ENCODE data around the gene DOCK9. TPM values are rescaled to one million over a fixed set of nuclear protein-coding genes. Genes with fewer than 3 reads are reported as not detected.

Gene DOCK9
- polyA plus RNA-seq, 1 donor (not counting 4 experiments of a cell fraction or from before 2014, with no cell fraction given): 110 TPM

DNA sequence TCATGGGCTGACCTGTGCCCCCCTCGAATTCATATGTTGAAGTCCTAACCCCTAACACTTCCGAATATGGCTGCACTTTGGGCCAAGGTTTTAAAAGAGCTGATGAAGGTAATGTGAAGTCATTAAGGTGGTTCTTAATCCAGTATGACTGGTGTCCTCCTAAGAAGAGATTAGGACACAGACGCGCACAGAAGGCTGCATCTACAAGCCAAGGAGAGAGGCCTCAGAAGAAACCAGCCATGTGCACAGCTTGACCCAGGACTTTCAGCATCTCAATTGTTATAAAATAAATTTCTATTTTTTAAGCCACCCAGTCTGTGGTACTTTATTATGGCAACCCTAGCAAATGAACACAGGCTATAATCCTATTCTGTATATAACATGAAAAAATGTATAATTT, 99.9 kb downstream of the DOCK9 start:
- Histone ChIP-seq H3K9me1 (ENCODE audit: control insufficient read depth, extremely low read depth, insufficient read depth, low read length) (no peaks in the 10 kb centered on the region), H3K9me3 (ENCODE audit: control insufficient read depth, low read depth, low read length) (no peaks in the 10 kb centered on the region), H3K27ac (ENCODE audit: control insufficient read depth, insufficient read depth, low read length) (no peak overlapping the region), H3K36me3 (ENCODE audit: control insufficient read depth in 2 of 2, extremely low read depth in 1 of 2, insufficient read depth in 2 of 2, low read length in 2 of 2) (peaks cover 49 to 56% of the 10 kb centered on the region in 2 experiments), H3K4me2 (ENCODE audit: control insufficient read depth, extremely low read depth, insufficient read depth, low read depth, low read length) (no peak overlapping the region), H3K9ac (ENCODE audit: control insufficient read depth, extremely low read depth, insufficient read depth, low read length) (no peak overlapping the region), H3K4me1 (ENCODE audit: control insufficient read depth, extremely low read depth, insufficient read depth, low read length) (no peaks in the 10 kb centered on the region), H2AFZ (ENCODE audit: control insufficient read depth, low read length) (no peak overlapping the region), H3K27me3 (ENCODE audit: control insufficient read depth, extremely low read depth, insufficient read depth, low read length) (no peaks in the 10 kb centered on the region), H3K79me2 (ENCODE audit: control insufficient read depth, insufficient read depth, low read length) (no peaks in the 10 kb centered on the region), H3K4me3 (ENCODE audit: control insufficient read depth in 2 of 3, extremely low read depth in 1 of 3, insufficient read depth in 2 of 3, low read depth in 1 of 3, low read length in 3 of 3) (no peak overlapping the region), H4K20me1 (ENCODE audit: control insufficient read depth, extremely low read depth, insufficient read depth, low read length) (no peaks in the 10 kb centered on the region)
- TF ChIP-seq EZH2 (IDR thresholded peaks at IDR 0.05; ENCODE audit: low read length): no peak
- TF ChIP-seq, protein P1, sequence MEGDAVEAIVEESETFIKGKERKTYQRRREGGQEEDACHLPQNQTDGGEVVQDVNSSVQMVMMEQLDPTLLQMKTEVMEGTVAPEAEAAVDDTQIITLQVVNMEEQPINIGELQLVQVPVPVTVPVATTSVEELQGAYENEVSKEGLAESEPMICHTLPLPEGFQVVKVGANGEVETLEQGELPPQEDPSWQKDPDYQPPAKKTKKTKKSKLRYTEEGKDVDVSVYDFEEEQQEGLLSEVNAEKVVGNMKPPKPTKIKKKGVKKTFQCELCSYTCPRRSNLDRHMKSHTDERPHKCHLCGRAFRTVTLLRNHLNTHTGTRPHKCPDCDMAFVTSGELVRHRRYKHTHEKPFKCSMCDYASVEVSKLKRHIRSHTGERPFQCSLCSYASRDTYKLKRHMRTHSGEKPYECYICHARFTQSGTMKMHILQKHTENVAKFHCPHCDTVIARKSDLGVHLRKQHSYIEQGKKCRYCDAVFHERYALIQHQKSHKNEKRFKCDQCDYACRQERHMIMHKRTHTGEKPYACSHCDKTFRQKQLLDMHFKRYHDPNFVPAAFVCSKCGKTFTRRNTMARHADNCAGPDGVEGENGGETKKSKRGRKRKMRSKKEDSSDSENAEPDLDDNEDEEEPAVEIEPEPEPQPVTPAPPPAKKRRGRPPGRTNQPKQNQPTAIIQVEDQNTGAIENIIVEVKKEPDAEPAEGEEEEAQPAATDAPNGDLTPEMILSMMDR (optimal IDR thresholded peaks at IDR 0.05 in 1 of 3, IDR thresholded peaks at IDR 0.05 in 1 of 3, conservative IDR thresholded peaks at IDR 0.05 in 1 of 3; ENCODE audit: extremely low read depth in 1 of 3, insufficient read depth in 2 of 3, low read length in 3 of 3): no peak
- no peak for FAIRE-seq
- dilution Hi-C loops (cut with MboI; ENCODE audit: extremely low pct_ligation_motif_present, low sequenced_read_pairs): no loop called here
- no peak for DNase-seq (ENCODE audit: low read depth, low spot score)

DNA sequence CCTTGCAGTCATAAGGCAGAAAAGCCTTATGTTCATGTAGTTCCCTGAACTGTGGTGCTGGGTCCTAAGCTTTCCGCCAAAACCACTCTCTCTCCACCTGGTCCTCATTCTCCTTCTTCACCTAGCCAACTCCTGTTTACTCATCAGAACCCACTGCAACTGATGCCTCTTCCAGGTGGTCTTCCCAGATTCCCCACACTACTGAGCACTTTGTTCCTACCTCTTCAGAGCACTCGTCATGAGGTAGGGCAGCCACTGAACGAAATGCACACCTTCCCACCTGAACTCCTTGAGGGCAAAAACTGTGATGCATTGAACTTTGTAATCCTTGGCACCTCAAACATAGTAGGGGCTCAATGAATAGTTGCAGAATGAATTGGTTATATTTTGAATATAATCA, 100.4 kb downstream of the DOCK9 start:
- no peaks in the 10 kb centered on the region for H3K9me1 ChIP-seq (ENCODE audit: control insufficient read depth, extremely low read depth, insufficient read depth, low read length)

More for the DNA sequence above, 100.4 kb downstream of the DOCK9 start:
- no peak for TF ChIP-seq EZH2 (IDR thresholded peaks at IDR 0.05; ENCODE audit: low read length)
- TF ChIP-seq, protein P1 (optimal IDR thresholded peaks at IDR 0.05 in 1 of 3, IDR thresholded peaks at IDR 0.05 in 1 of 3, conservative IDR thresholded peaks at IDR 0.05 in 1 of 3; ENCODE audit: extremely low read depth in 1 of 3, insufficient read depth in 2 of 3, low read length in 3 of 3): no peak
- Histone ChIP-seq H3K27me3 (ENCODE audit: control insufficient read depth, extremely low read depth, insufficient read depth, low read length) (no peaks in the 10 kb centered on the region), H3K4me2 (ENCODE audit: control insufficient read depth, extremely low read depth, insufficient read depth, low read depth, low read length) (no peak overlapping the region), H3K27ac (ENCODE audit: control insufficient read depth, insufficient read depth, low read length) (no peak overlapping the region), H3K9ac (ENCODE audit: control insufficient read depth, extremely low read depth, insufficient read depth, low read length) (no peak overlapping the region), H3K79me2 (ENCODE audit: control insufficient read depth, insufficient read depth, low read length) (no peaks in the 10 kb centered on the region), H2AFZ (ENCODE audit: control insufficient read depth, low read length) (no peak overlapping the region), H3K36me3 (ENCODE audit: control insufficient read depth in 2 of 2, extremely low read depth in 1 of 2, insufficient read depth in 2 of 2, low read length in 2 of 2) (peaks cover 44 to 54% of the 10 kb centered on the region in 2 experiments), H3K9me3 (ENCODE audit: control insufficient read depth, low read depth, low read length) (no peaks in the 10 kb centered on the region), H3K4me1 (ENCODE audit: control insufficient read depth, extremely low read depth, insufficient read depth, low read length) (no peaks in the 10 kb centered on the region), H4K20me1 (ENCODE audit: control insufficient read depth, extremely low read depth, insufficient read depth, low read length) (no peaks in the 10 kb centered on the region), H3K4me3 (ENCODE audit: control insufficient read depth in 2 of 3, extremely low read depth in 1 of 3, insufficient read depth in 2 of 3, low read depth in 1 of 3, low read length in 3 of 3) (no peak overlapping the region)
- DNase-seq (ENCODE audit: low read depth, low spot score): no peak
- no peak for FAIRE-seq
- dilution Hi-C loops (cut with MboI; ENCODE audit: extremely low pct_ligation_motif_present, low sequenced_read_pairs): no loop called here

Measured in keratinocyte (primary cell).